ENCODE data around the gene TP53BP1. TPM values are rescaled to one million over a fixed set of nuclear protein-coding genes. Genes with fewer than 3 reads are reported as not detected.
"Not testable (repeated sequence)": the region's sequence is repeated elsewhere in the genome, so short reads cannot be mapped to it uniquely, and the experiment has no call there.

TP53BP1 gene
- total RNA-seq, 2 donors from 2014 or later: 23.2 to 31.5 TPM

DNA sequence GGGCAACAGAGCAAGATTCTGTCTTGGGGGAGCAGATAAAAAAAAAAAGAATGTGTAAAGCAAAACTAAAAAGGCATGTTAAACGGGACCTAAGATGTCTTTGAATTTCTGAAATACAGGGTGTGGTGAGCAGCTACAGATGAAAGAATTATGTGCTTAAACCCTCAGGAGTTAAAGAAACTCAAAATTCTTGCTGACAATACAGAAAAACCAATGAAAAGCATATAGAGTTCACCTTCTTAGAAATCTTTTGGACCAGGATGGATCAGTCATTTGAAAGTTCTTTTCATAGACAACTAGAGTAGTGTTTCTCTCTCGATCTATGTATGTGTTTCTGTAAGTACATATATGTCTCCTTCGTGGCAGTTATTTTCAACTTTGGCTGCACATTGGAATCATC, 90.7 kb downstream of the TP53BP1 start:
- Histone ChIP-seq H3K27ac (no peak overlapping the region), H3K4me3 (no peak overlapping the region), H3K9me3 (no peaks in the 10 kb centered on the region), H3K36me3 (peaks cover 50% of the 10 kb centered on the region), H3K27me3 (replicated peaks; ENCODE audit: insufficient read depth) (no peaks in the 10 kb centered on the region), H3K4me1 (ENCODE audit: control insufficient read depth in 1 of 2, low read depth in 2 of 2) (no peaks in the 10 kb centered on the region)
- TF ChIP-seq, protein P1, sequence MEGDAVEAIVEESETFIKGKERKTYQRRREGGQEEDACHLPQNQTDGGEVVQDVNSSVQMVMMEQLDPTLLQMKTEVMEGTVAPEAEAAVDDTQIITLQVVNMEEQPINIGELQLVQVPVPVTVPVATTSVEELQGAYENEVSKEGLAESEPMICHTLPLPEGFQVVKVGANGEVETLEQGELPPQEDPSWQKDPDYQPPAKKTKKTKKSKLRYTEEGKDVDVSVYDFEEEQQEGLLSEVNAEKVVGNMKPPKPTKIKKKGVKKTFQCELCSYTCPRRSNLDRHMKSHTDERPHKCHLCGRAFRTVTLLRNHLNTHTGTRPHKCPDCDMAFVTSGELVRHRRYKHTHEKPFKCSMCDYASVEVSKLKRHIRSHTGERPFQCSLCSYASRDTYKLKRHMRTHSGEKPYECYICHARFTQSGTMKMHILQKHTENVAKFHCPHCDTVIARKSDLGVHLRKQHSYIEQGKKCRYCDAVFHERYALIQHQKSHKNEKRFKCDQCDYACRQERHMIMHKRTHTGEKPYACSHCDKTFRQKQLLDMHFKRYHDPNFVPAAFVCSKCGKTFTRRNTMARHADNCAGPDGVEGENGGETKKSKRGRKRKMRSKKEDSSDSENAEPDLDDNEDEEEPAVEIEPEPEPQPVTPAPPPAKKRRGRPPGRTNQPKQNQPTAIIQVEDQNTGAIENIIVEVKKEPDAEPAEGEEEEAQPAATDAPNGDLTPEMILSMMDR (IDR thresholded peaks at IDR 0.05): no peak
- DNase-seq (ENCODE audit: low spot score) (no peak), ATAC-seq (ENCODE audit: insufficient number of reproducible peaks, low FRiP score, low read depth) (no peak)

DNA sequence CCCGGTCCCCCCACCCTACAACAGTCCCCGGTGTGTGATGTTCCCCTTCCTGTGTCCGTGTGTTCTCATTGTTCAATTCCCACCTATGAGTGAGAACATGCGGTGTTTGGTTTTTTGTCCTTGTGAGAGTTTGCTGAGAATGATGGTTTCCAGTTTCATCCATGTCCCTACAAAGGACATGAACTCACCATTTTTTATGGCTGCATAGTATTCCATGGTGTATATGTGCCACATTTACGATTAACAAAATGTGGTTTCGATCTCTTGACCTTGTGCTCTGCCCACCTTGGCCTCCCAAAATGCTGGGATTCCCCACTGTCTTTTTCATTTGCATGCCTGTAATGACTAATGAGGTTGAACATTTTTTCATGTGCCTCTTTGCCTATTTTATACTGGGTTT, 99.4 kb downstream of the TP53BP1 start:
- not testable (repeated sequence) for H3K27ac ChIP-seq; DNase-seq (ENCODE audit: low spot score); H3K27me3 ChIP-seq (replicated peaks; ENCODE audit: insufficient read depth); H3K9me3 ChIP-seq; H3K4me1 ChIP-seq (ENCODE audit: control insufficient read depth in 1 of 2, low read depth in 2 of 2); ATAC-seq (ENCODE audit: insufficient number of reproducible peaks, low FRiP score, low read depth); H3K4me3 ChIP-seq
- H3K36me3 ChIP-seq: peaks cover 10% of the 10 kb centered on the region

DNA sequence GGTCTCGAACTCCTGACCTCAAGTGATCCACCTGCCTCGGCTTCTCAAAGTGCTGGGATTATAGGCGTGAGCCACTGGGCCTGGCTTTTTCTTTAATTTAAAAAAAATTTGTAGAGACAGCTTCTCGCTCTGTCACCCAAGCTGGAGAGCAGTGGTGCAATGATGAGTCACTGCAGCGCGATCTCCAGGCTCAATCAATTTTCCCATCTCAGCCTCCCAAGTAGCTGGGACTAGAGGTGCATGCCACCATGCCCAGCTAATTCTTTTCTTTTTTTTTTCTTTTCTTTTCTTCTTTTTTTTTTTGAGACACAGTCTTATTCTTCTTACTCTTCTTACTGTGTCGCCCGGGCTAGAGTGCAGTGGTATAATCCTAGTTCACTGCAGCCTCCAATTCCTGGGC, 102.2 kb downstream of the TP53BP1 start:
- H3K27ac ChIP-seq: no peak overlapping the region
- no peaks in the 10 kb centered on the region for H3K4me1 ChIP-seq (ENCODE audit: control insufficient read depth in 1 of 2, low read depth in 2 of 2)
- no peak for ATAC-seq (ENCODE audit: insufficient number of reproducible peaks, low FRiP score, low read depth)
- TF ChIP-seq, protein P1 (IDR thresholded peaks at IDR 0.05): no peak
- H3K4me3 ChIP-seq: no peak overlapping the region
- H3K27me3 ChIP-seq (replicated peaks; ENCODE audit: insufficient read depth): no peaks in the 10 kb centered on the region
- H3K36me3 ChIP-seq: peaks cover 25% of the 10 kb centered on the region
- no peaks in the 10 kb centered on the region for H3K9me3 ChIP-seq
- DNase-seq (ENCODE audit: low spot score): no peak

DNA sequence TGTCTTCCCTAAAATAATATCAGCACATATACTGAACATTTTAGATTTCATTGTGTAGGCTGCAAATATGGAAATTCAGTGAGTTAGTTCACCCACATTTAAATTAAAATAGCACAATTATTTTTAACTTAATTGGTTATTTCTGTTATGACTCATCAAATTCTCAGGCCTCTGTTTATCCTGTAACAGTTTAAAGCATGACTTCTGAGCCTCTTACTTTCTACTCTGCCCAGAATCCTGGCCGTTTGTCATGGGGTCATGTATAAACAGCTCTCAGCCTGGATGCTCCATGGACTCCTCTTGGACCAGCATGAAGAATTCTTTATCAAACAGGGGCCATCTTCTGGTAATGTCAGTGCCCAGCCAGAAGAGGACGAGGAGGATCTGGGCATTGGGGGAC, 109.9 kb downstream of the TP53BP1 start:
- no peak overlapping the region for H3K27ac ChIP-seq
- DNase-seq (ENCODE audit: low spot score) (no peak), ATAC-seq (ENCODE audit: insufficient number of reproducible peaks, low FRiP score, low read depth) (no peak)
- no peaks in the 10 kb centered on the region for H3K27me3 ChIP-seq (replicated peaks; ENCODE audit: insufficient read depth)
- H3K4me1 ChIP-seq (ENCODE audit: control insufficient read depth in 1 of 2, low read depth in 2 of 2): no peaks in the 10 kb centered on the region
- H3K4me3 ChIP-seq: no peak overlapping the region
- TF ChIP-seq, protein P1 (IDR thresholded peaks at IDR 0.05): no peak
- H3K9me3 ChIP-seq: no peaks in the 10 kb centered on the region
- H3K36me3 ChIP-seq: peaks cover 39% of the 10 kb centered on the region

DNA sequence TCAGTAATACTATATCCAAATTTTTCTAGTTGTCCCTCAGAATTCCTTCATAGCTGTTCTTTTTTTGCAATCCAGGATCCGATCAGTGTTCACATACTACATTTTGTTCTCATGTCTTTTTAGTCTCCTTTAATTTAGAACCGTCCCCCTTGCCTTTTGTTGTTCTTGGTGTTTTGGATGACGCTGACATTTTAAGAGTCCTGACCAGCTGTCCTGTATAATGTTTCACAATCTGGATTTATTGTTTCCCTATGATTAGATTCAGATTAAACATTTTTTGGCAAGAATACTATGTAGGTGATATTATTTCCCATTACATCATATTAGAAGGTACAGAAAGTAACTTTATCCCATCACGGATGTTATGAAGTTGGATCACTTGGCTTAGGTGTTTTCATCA, 110.6 kb downstream of the TP53BP1 start:
- no peaks in the 10 kb centered on the region for H3K27me3 ChIP-seq (replicated peaks; ENCODE audit: insufficient read depth)
- TF ChIP-seq, protein P1 (IDR thresholded peaks at IDR 0.05): no peak
- no peaks in the 10 kb centered on the region for H3K9me3 ChIP-seq
- no peak overlapping the region for H3K4me3 ChIP-seq
- ATAC-seq (ENCODE audit: insufficient number of reproducible peaks, low FRiP score, low read depth) (no peak), DNase-seq (ENCODE audit: low spot score) (no peak)
- peaks cover 31% of the 10 kb centered on the region for H3K36me3 ChIP-seq
- no peaks in the 10 kb centered on the region for H3K4me1 ChIP-seq (ENCODE audit: control insufficient read depth in 1 of 2, low read depth in 2 of 2)
- H3K27ac ChIP-seq: no peak overlapping the region

DNA sequence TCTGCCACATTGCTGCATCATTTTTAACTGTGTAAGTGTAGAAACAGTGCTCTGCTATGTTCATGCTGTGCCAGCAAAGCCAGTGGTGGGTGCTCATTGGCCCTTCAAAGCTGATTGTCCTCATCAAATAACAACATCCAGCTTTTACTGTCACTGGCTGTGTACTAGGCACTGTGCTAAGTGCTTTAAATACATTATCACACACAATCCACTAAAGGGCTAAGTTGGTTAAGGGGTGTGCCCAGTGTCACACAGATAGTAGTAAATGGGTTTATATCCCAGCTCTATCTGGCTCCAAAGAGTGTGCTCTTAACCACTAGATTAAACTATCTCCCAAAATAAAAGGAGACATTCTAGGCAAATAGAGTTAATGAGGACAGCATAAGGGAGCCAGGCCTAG, 114.4 kb downstream of the TP53BP1 start:
- no peak overlapping the region for H3K27ac ChIP-seq
- peaks cover 4% of the 10 kb centered on the region for H3K36me3 ChIP-seq
- no peaks in the 10 kb centered on the region for H3K27me3 ChIP-seq (replicated peaks; ENCODE audit: insufficient read depth)
- TF ChIP-seq, protein P1 (IDR thresholded peaks at IDR 0.05): no peak
- no peak for DNase-seq (ENCODE audit: low spot score)
- H3K4me1 ChIP-seq (ENCODE audit: control insufficient read depth in 1 of 2, low read depth in 2 of 2): no peaks in the 10 kb centered on the region
- ATAC-seq (ENCODE audit: insufficient number of reproducible peaks, low FRiP score, low read depth): no peak
- no peaks in the 10 kb centered on the region for H3K9me3 ChIP-seq
- no peak overlapping the region for H3K4me3 ChIP-seq

Measured in thoracic aorta (tissue), 2 donors.